ENCODE results near the gene CAPN13. TPM values are rescaled to one million over a fixed set of nuclear protein-coding genes. Genes with fewer than 3 reads are reported as not detected.

Gene CAPN13
- total and polyA plus RNA-seq, 3 donors from 2014 or later: 0.57 to 2.7 (median 2.2) TPM

GRCh38 chr2:30732376-30732775 is 74.9 kb downstream of the CAPN13 start:
- H3K27me3 ChIP-seq: no peaks in the 10 kb centered on the region
- no peak overlapping the region for H3K27ac ChIP-seq
- intact Hi-C loops (cut with DNase I; ENCODE audit: low total_unique reads): no loop called here
- DNase-seq: no peak
- TF ChIP-seq CTCF (IDR thresholded peaks at IDR 0.05): no peak
- no peaks in the 10 kb centered on the region for H3K36me3 ChIP-seq (ENCODE audit: low read depth, missing control alignments)
- no peaks in the 10 kb centered on the region for H3K4me1 ChIP-seq
- WGBS, 2 donors: 70 to 87% methylated on average over 6 to 10 of the region's 10 CpGs
- H3K4me3 ChIP-seq: no peak overlapping the region
- H3K9me3 ChIP-seq: no peaks in the 10 kb centered on the region

- no peak for DNase-seq
- no peak for TF ChIP-seq POLR2A (IDR thresholded peaks at IDR 0.05)
- no peak for TF ChIP-seq CTCF (IDR thresholded peaks at IDR 0.05)
- intact Hi-C loops (cut with DNase I; ENCODE audit: low total_unique reads): no loop called here
- Histone ChIP-seq H3K9me3 (no peaks in the 10 kb centered on the region), H3K36me3 (ENCODE audit: low read depth, missing control alignments) (no peaks in the 10 kb centered on the region), H3K27ac (no peak overlapping the region), H3K4me1 (no peaks in the 10 kb centered on the region), H3K4me3 (no peak overlapping the region), H3K27me3 (no peaks in the 10 kb centered on the region)
- WGBS, 2 donors: 68 to 72% methylated on average over 6 of the region's 6 CpGs
These were observed 75.5 kb downstream of the CAPN13 start for GRCh38 chr2:30731706-30732105.

GRCh38 chr2:30730736-30731647 is 76.3 kb downstream of the CAPN13 start:
- 77 to 79% methylated on average over 16 of the region's 16 CpGs for WGBS, 2 donors
- DNase-seq: no peak
- H3K36me3 ChIP-seq (ENCODE audit: low read depth, missing control alignments): no peaks in the 10 kb centered on the region
- H3K27ac ChIP-seq: no peak overlapping the region
- intact Hi-C loops (cut with DNase I; ENCODE audit: low total_unique reads): no loop called here
- H3K9me3 ChIP-seq: no peaks in the 10 kb centered on the region
- no peaks in the 10 kb centered on the region for H3K4me1 ChIP-seq
- H3K27me3 ChIP-seq: no peaks in the 10 kb centered on the region
- TF ChIP-seq POLR2A (IDR thresholded peaks at IDR 0.05): no peak
- no peak overlapping the region for H3K4me3 ChIP-seq

- H3K27ac ChIP-seq: no peak overlapping the region
- WGBS, 2 donors: 69 to 81% methylated on average over 5 of the region's 5 CpGs
These were observed 78.2 kb downstream of the CAPN13 start for GRCh38 chr2:30729031-30729430.

More at GRCh38 chr2:30729031-30729430, 78.2 kb downstream of the CAPN13 start:
- TF ChIP-seq CTCF (IDR thresholded peaks at IDR 0.05) (no peak), POLR2A (IDR thresholded peaks at IDR 0.05) (no peak)
- H3K36me3 ChIP-seq (ENCODE audit: low read depth, missing control alignments): no peaks in the 10 kb centered on the region
- no peaks in the 10 kb centered on the region for H3K9me3 ChIP-seq
- H3K4me3 ChIP-seq: no peak overlapping the region
- H3K27me3 ChIP-seq: no peaks in the 10 kb centered on the region
- intact Hi-C loops (cut with DNase I; ENCODE audit: low total_unique reads): no loop called here
- no peak for DNase-seq
- no peaks in the 10 kb centered on the region for H3K4me1 ChIP-seq

Data from testis (tissue), 3 donors.